Measurements from ENCODE around the gene KLHDC9.
"Not testable (repeated sequence)": the region's sequence is repeated elsewhere in the genome, so short reads cannot be mapped to it uniquely, and the experiment has no call there.

The KLHDC9 gene

GRCh38 chr1:161111117-161111516, 13.0 kb downstream of the KLHDC9 start:
- no peak for FAIRE-seq

GRCh38 chr1:161111527-161111926, 13.4 kb downstream of the KLHDC9 start:
- no peak for TF ChIP-seq POLR2AphosphoS5 (IDR thresholded peaks at IDR 0.05; ENCODE audit: low read depth, low read length)
- no peak for TF ChIP-seq PAX5 (IDR thresholded peaks at IDR 0.05; ENCODE audit: insufficient read depth, low read length, severe bottlenecking)
- no peak for TF ChIP-seq POLR2A (IDR thresholded peaks at IDR 0.05; ENCODE audit: low read depth, low read length)
- FAIRE-seq (no peak), DNase-seq (ENCODE audit: insufficient read length, low spot score) (no peak)

More at GRCh38 chr1:161111117-161111516, 13.0 kb downstream of the KLHDC9 start:
- TF ChIP-seq PAX5 (IDR thresholded peaks at IDR 0.05; ENCODE audit: insufficient read depth, low read length, severe bottlenecking) = no peak
- no peak for TF ChIP-seq POLR2AphosphoS5 (IDR thresholded peaks at IDR 0.05; ENCODE audit: low read depth, low read length)
- DNase-seq (ENCODE audit: insufficient read length, low spot score) = no peak

- DNase-seq (ENCODE audit: insufficient read length, low spot score) (no peak), FAIRE-seq (no peak)
- no peak for TF ChIP-seq POU2F2 (IDR thresholded peaks at IDR 0.05; ENCODE audit: low read depth, low read length)
These were observed 15.8 kb downstream of the KLHDC9 start for GRCh38 chr1:161113915-161114314.

GRCh38 chr1:161114556-161114955, 16.4 kb downstream of the KLHDC9 start:
- DNase-seq (ENCODE audit: insufficient read length, low spot score) (no peak), FAIRE-seq (no peak)

GRCh38 chr1:161115132-161115711, 17.1 kb downstream of the KLHDC9 start:
- FAIRE-seq = peak; percentile 65
- no peak for DNase-seq (ENCODE audit: insufficient read length, low spot score)
- TF ChIP-seq POLR2A (IDR thresholded peaks at IDR 0.05; ENCODE audit: low read depth, low read length) (no peak), TAF1 (IDR thresholded peaks at IDR 0.05; ENCODE audit: low read depth, low read length) (no peak)

More at GRCh38 chr1:161114556-161114955, 16.4 kb downstream of the KLHDC9 start:
- no peak for TF ChIP-seq POU2F2 (IDR thresholded peaks at IDR 0.05; ENCODE audit: low read depth, low read length)
- TF ChIP-seq POLR2AphosphoS5 (IDR thresholded peaks at IDR 0.05; ENCODE audit: low read depth, low read length) = no peak
- no peak for TF ChIP-seq POLR2A (IDR thresholded peaks at IDR 0.05; ENCODE audit: low read depth, low read length)
- no peak for TF ChIP-seq TAF1 (IDR thresholded peaks at IDR 0.05; ENCODE audit: low read depth, low read length)
- TF ChIP-seq SPI1 (IDR thresholded peaks at IDR 0.05; ENCODE audit: low read depth, low read length) = no peak
- no peak for TF ChIP-seq PAX5 (IDR thresholded peaks at IDR 0.05; ENCODE audit: insufficient read depth, low read length, severe bottlenecking)

GRCh38 chr1:161115961-161116360, 17.8 kb downstream of the KLHDC9 start:
- not testable (repeated sequence) for FAIRE-seq

GRCh38 chr1:161117759-161118581, 19.8 kb downstream of the KLHDC9 start, which contains the start of the genes NIT1 and PFDN2:
Gene NIT1 (plus strand): TSS chr1:161118105. CDS start chr1:161118177, 72 bp downstream.
Gene PFDN2 (minus strand): TSS chr1:161118037. CDS start chr1:161118026, 11 bp downstream.
- DNase-seq (ENCODE audit: insufficient read length, low spot score) = peak; percentile 88
- FAIRE-seq = peak; percentile 98
- TF ChIP-seq SPI1 (IDR thresholded peaks at IDR 0.05; ENCODE audit: low read depth, low read length) (no peak), POLR2A (IDR thresholded peaks at IDR 0.05; ENCODE audit: low read depth, low read length) (peak; percentile 80), POLR2AphosphoS5 (IDR thresholded peaks at IDR 0.05; ENCODE audit: low read depth, low read length) (peak; percentile 90), TAF1 (IDR thresholded peaks at IDR 0.05; ENCODE audit: low read depth, low read length) (peak; percentile 96), PAX5 (IDR thresholded peaks at IDR 0.05; ENCODE audit: insufficient read depth, low read length, severe bottlenecking) (no peak), POU2F2 (IDR thresholded peaks at IDR 0.05; ENCODE audit: low read depth, low read length) (0 out of 2 replicates have a peak, but pooled peaks have one; percentile 48)

More at GRCh38 chr1:161115961-161116360, 17.8 kb downstream of the KLHDC9 start:
- DNase-seq (ENCODE audit: insufficient read length, low spot score) = not testable (repeated sequence)

- TF ChIP-seq TAF1 (IDR thresholded peaks at IDR 0.05; ENCODE audit: low read depth, low read length) (no peak), PAX5 (IDR thresholded peaks at IDR 0.05; ENCODE audit: insufficient read depth, low read length, severe bottlenecking) (no peak), POLR2A (IDR thresholded peaks at IDR 0.05; ENCODE audit: low read depth, low read length) (no peak; the same call in 1 of the 2 replicates), POLR2AphosphoS5 (IDR thresholded peaks at IDR 0.05; ENCODE audit: low read depth, low read length) (no peak; the same call in 1 of the 2 replicates), SPI1 (IDR thresholded peaks at IDR 0.05; ENCODE audit: low read depth, low read length) (no peak), POU2F2 (IDR thresholded peaks at IDR 0.05; ENCODE audit: low read depth, low read length) (no peak)
- DNase-seq (ENCODE audit: insufficient read length, low spot score) = peak; percentile 53
- FAIRE-seq = peak; percentile 50
These were observed 21.1 kb downstream of the KLHDC9 start for GRCh38 chr1:161119092-161119903.

- DNase-seq (ENCODE audit: insufficient read length, low spot score) = no peak
- FAIRE-seq = no peak
- no peak for TF ChIP-seq POLR2A (IDR thresholded peaks at IDR 0.05; ENCODE audit: low read depth, low read length)
- no peak for TF ChIP-seq PAX5 (IDR thresholded peaks at IDR 0.05; ENCODE audit: insufficient read depth, low read length, severe bottlenecking)
- no peak for TF ChIP-seq POLR2AphosphoS5 (IDR thresholded peaks at IDR 0.05; ENCODE audit: low read depth, low read length)
- TF ChIP-seq SPI1 (IDR thresholded peaks at IDR 0.05; ENCODE audit: low read depth, low read length) = no peak
- TF ChIP-seq TAF1 (IDR thresholded peaks at IDR 0.05; ENCODE audit: low read depth, low read length) = no peak
- no peak for TF ChIP-seq POU2F2 (IDR thresholded peaks at IDR 0.05; ENCODE audit: low read depth, low read length)
These were observed 23.0 kb downstream of the KLHDC9 start for GRCh38 chr1:161121042-161121650.
